HUDEP-2 (cell line): Measurements from ENCODE around the gene TAF11L13.
"Not testable (repeated sequence)": the region's sequence is repeated elsewhere in the genome, so short reads cannot be mapped to it uniquely, and the experiment has no call there.

Source experiments
- DNase-seq, 76 experiments: peaks; one replicate each; lab custom pipeline; 2025; ENCODE audit not compliant: unreplicated experiment in 76 of 76; lab: John Stamatoyannopoulos, UW

Gene TAF11L13

DNA sequence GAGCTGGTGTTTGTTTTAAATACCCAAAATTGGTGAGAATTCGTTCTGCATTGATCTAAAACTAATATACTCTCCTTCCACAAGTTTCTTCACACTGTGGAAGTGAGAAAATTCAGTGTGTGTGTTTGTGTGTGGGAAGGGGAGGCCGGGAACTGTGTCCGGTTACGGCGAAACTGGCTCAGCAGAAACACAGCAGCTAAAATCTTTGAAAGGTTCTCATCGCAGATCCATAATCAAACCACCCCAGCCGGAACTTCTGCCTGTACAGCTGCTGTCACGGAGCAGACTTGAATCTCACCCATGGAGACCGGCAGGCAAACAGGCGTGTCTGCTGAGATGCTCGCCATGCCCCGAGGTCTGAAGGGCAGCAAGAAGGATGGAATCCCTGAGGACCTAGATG, at the start of gene TAF11L13:
TSS of gene TAF11L13 (plus strand) at position 301 of the 400 bp plus-strand sequence.
- not testable (repeated sequence) for DNase-seq

DNA sequence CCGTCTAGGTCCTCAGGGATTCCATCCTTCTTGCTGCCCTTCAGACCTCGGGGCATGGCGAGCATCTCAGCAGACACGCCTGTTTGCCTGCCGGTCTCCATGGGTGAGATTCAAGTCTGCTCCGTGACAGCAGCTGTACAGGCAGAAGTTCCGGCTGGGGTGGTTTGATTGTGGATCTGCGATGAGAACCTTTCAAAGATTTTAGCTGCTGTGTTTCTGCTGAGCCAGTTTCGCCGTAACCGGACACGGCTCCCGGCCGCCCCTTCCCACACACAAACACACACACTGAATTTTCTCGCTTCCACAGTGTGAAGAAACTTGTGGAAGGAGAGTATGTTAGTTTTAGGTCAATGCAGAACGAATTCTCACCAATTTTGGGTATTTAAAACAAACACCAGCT, 46.2 kb upstream of the TAF11L13 start, which contains the start of gene TAF11L7:
TSS of gene TAF11L7 (minus strand) at position 101 of the 400 bp plus-strand sequence.
- not testable (repeated sequence) for DNase-seq

GRCh38 chr5:17590860-17591259, 41.0 kb upstream of the TAF11L13 start, which contains the start of gene TAF11L8:
TAF11L8 (minus strand) TSS chr5:17590960.
- not testable (repeated sequence) for DNase-seq

DNA sequence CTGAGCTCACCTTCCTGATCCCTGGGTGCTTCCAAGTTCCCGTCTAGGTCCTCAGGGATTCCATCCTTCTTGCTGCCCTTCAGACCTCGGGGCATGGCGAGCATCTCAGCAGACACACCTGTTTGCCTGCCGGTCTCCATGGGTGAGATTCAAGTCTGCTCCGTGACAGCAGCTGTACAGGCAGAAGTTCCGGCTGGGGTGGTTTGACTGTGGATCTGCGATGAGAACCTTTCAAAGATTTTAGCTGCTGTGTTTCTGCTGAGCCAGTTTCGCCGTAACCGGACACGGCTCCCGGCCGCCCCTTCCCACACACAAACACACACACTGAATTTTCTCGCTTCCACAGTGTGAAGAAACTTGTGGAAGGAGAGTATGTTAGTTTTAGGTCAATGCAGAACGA, 37.6 kb upstream of the TAF11L13 start, which contains the start of gene TAF11L9:
TSS of gene TAF11L9 (minus strand) at position 140 of the 400 bp plus-strand sequence.
- not testable (repeated sequence) for DNase-seq

DNA sequence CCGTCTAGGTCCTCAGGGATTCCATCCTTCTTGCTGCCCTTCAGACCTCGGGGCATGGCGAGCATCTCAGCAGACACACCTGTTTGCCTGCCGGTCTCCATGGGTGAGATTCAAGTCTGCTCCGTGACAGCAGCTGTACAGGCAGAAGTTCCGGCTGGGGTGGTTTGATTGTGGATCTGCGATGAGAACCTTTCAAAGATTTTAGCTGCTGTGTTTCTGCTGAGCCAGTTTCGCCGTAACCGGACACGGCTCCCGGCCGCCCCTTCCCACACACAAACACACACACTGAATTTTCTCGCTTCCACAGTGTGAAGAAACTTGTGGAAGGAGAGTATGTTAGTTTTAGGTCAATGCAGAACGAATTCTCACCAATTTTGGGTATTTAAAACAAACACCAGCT, 34.2 kb upstream of the TAF11L13 start, which contains the start of gene TAF11L10:
TSS of gene TAF11L10 (minus strand) at position 101 of the 400 bp plus-strand sequence.
- DNase-seq: not testable (repeated sequence)

DNA sequence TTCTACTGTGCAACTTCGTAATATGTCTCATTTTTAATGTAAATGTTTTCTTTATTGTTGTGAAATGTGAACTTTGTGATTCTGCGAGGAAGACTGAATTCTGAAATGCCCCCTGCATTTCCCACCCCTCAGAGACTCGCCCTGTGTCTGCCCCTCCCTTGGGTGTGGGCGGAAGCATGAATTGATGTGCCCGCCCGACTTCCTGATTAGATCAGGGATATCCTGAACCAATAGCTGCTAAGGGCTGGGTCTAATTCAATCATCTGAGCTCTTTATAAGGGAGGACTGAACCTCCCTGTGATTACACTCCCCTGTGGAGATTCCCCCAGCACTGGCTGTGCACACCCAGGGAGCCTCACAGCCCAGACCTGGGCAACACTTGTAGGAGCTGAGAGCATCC, 28.0 kb upstream of the TAF11L13 start, which contains the start of gene TAF11L11:
TSS of gene TAF11L11 (plus strand) at position 304 of the 400 bp plus-strand sequence.
- not testable (repeated sequence) for DNase-seq

DNA sequence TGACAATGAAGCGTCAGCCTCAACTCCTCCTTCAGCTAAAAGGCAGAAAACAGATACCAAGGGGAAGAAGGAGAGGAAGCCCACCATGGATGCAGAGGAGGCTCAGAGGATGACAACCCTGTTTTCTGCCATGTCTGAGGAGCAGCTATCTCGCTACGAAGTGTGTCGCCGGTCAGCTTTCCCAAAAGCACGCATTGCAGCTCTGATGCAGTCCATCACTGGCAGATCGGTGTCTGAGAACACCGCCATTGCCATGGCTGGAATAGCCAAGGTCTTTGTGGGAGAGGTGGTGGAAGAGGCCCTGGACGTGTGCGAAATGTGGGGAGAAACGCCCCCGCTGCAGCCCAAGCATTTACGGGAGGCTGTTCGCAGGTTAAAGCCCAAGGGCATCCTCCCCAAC, 26.9 kb upstream of the TAF11L13 start:
- DNase-seq: no peak

GRCh38 chr5:17607461-17607860, 24.4 kb upstream of the TAF11L13 start:
- not testable (repeated sequence) for DNase-seq

GRCh38 chr5:17610092-17610491, 21.8 kb upstream of the TAF11L13 start, which contains the start of gene TAF11L12:
TAF11L12 (plus strand) TSS chr5:17610392.
- not testable (repeated sequence) for DNase-seq

- no peak for DNase-seq
These were observed 16.8 kb upstream of the TAF11L13 start for GRCh38 chr5:17614872-17615605.

- no peak for DNase-seq
These were observed 12.5 kb upstream of the TAF11L13 start for GRCh38 chr5:17619354-17619753.

DNA sequence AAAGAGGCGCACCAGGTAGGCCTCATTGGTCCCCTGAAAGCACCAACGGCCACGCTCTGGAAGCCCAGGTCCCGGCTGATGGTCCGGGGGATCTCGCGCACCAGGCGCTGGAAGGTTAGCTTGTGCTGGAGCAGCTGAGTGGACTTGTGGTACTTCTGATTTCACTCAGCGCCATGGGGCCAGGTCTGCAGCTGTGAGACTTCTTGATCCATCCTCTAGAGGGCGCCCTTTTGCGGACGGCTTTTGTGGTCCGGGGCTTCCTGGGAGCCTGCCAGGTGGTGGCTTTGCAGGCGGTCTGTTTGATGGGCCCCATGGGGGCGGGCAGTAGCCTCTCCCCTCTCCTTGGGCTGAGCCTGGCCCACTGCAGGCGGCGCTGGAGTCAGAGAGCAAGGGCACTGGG, 11.3 kb upstream of the TAF11L13 start:
- DNase-seq: no peak

DNA sequence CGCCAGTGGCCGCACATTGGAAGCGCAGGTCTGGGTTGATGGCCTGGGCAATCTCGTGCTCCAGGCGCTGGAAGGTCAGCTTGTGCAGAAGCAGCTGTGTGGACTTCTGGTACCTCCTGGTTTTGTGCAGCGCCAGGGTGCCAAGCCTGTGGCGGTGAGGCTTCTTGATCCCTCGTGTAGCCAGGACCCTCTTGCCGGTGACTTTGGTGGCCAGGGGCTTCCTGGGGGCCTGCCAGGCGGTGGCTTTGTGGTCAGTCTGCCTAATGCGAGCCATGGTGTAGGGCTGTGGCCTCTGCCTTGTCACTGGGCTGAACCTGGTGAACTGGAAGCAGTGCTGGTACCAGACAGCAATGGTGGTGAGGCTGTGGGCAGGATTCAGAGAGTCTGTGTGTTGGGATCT, 6.2 kb upstream of the TAF11L13 start:
- DNase-seq: no peak

DNA sequence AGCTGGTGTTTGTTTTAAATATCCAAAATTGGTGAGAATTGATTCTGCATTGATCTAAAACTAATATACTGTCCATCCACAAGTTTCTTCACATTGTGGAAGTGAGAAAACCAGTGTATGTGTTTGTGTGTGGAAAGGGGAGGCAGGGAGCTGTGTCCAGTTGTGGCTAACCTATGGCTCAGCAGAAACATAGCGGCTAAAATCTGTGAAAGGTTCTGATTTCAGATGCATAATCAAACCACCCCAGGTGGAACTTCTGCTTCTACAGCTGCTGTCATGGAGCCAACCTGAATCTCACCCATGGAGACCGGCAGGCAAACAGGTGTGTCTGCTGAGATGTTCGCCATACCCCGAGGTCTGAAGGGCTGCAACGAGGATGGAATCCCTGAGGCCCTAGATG, 2.3 kb downstream of the TAF11L13 start, which contains the start of gene TAF11L14:
TSS of gene TAF11L14 (plus strand) at position 301 of the 400 bp plus-strand sequence.
- no peak for DNase-seq

DNA sequence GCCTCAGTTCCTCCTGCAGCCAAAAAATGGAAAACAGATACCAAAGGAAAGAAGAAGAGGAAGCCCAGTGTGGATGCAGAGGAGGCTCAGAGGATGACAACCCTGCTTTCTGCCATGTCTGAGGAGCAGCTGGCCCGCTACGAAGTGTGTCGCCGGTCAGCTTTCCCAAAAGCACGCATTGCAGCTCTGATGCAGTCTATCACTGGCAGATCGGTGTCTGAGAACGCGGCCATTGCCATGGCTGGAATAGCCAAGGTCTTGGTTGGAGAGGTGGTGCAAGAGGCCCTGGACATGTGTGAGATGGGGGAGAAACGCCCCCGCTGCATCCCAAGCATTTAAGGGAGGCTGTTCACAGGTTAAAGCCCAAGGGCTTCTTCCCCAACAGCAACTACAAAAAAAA, 17.3 kb downstream of the TAF11L13 start:
- DNase-seq: not testable (repeated sequence)

GRCh38 chr5:17655201-17655759, 23.4 kb downstream of the TAF11L13 start:
- not testable (repeated sequence) for DNase-seq

- DNase-seq: no peak
These were observed 24.0 kb downstream of the TAF11L13 start for GRCh38 chr5:17655921-17656320.

- no peak for DNase-seq
These were observed 31.3 kb downstream of the TAF11L13 start for GRCh38 chr5:17663182-17663581.

- no peak for DNase-seq
These were observed 33.9 kb downstream of the TAF11L13 start for GRCh38 chr5:17665836-17666235.

GRCh38 chr5:17666726-17667235, 34.9 kb downstream of the TAF11L13 start:
- DNase-seq: no peak

DNA sequence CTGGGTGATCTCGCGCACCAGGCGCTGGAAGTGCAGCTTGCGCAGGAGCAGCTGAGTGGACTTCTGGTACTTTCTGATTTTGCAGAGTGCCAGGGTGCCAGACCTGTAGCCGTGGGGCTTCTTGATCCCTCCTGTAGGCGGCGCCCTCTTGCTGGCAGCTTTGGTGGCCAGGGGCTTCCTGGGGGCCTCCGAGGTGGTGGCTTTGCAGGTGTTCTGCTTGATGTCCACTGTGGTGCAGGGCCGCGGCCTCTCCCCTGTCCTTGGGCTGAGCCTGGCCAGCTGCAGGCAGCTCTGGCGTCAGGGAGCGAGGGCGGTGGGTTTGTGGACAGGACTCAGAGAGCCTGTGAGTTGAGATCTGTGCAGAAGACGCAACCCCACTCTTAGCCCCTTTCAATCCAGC, 38.5 kb downstream of the TAF11L13 start:
- DNase-seq: no peak
